Ascending aorta (tissue), 2 donors: ENCODE results near the gene OR11A1. TPM values are rescaled to one million over a fixed set of nuclear protein-coding genes. Genes with fewer than 3 reads are reported as not detected.

Experiments
- DNase-seq, 2 donors: peaks; one replicate each; pipeline ENCODE4 v3.0.0-alpha.2; 2019; ENCODE audit warnings: low spot score in 2 of 2
- H3K27ac ChIP-seq, 2 donors: fragments of 200-600 bp; sonication (generic); one replicate each; pipeline ENCODE4 v1.5.1; 2016 to 2017; ENCODE audit warnings: mild to moderate bottlenecking in 1 of 2
- H3K27me3 ChIP-seq: fragments of 200-600 bp; sonication (generic); one replicate; pipeline ENCODE4 v1.5.1; 2017
- H3K36me3 ChIP-seq, 2 donors: fragments of 200-600 bp; sonication (generic); one replicate each; pipeline ENCODE4 v1.5.1; 2016
- H3K4me1 ChIP-seq, 2 donors: fragments of 200-600 bp; sonication (generic); one replicate each; pipeline ENCODE4 v1.5.1; 2016 to 2017; ENCODE audit warnings: mild to moderate bottlenecking in 1 of 2
- H3K4me3 ChIP-seq, 2 donors: fragments of 200-600 bp; sonication (generic); one replicate each; pipeline ENCODE4 v1.5.1; 2016 to 2017; ENCODE audit warnings: mild to moderate bottlenecking in 1 of 2
- H3K9me3 ChIP-seq, 2 donors: fragments of 200-600 bp; sonication (generic); one replicate each; pipeline ENCODE4 v1.5.1; 2016
- intact Hi-C: fragments of 100-400 bp; cut with DNase I; formaldehyde crosslinking; loops from one replicate; pipeline ENCODE4 v1.15.1; 2023
- total RNA-seq: library from RNA; depleted of rRNA; stranded (reverse); fragments of >200 nt; gene quantifications from one replicate; pipeline ENCODE4 v1.1.0, GENCODE V29; 2016
- TF ChIP-seq, protein P1 (sequence below), 3 experiments: fragments of 200-600 bp in 2 of 3; fragments of 450-650 bp in 1 of 3; sonication (generic) in 2 of 3; IDR thresholded peaks; one replicate each; pipeline ENCODE4 v1.5.1; 2016 to 2019; ENCODE audit warnings: antibody characterized with exemption in 3 of 3, mild to moderate bottlenecking in 1 of 3, moderate library complexity in 1 of 3

Gene OR11A1
- total RNA-seq, 1 donor from 2014 or later = not detected

DNA sequence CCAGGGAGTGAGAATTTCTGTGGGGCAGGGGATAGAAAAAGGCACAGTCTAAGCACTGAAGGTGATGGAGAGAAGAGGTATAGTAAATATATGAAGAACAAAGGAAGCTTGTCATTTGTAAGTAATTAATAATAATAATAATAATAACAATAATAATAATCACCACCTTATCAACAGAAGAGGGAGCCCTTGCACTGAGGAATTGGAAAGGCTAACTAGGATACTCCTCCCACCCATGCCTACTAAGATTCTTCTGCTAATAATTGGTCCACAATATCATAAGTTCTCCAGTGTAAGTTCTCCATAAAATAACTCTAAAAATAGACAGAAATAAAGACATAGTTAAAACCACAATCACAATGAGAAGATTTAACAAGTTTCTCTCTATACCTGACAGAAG lies 80.9 kb downstream of the OR11A1 start:
- intact Hi-C loops = no loop called here
- Histone ChIP-seq H3K4me1 (no peaks in the 10 kb centered on the region), H3K27me3 (no peaks in the 10 kb centered on the region), H3K36me3 (no peaks in the 10 kb centered on the region), H3K4me3 (no peak overlapping the region), H3K9me3 (no peaks in the 10 kb centered on the region), H3K27ac (no peak overlapping the region)
- TF ChIP-seq, protein P1, sequence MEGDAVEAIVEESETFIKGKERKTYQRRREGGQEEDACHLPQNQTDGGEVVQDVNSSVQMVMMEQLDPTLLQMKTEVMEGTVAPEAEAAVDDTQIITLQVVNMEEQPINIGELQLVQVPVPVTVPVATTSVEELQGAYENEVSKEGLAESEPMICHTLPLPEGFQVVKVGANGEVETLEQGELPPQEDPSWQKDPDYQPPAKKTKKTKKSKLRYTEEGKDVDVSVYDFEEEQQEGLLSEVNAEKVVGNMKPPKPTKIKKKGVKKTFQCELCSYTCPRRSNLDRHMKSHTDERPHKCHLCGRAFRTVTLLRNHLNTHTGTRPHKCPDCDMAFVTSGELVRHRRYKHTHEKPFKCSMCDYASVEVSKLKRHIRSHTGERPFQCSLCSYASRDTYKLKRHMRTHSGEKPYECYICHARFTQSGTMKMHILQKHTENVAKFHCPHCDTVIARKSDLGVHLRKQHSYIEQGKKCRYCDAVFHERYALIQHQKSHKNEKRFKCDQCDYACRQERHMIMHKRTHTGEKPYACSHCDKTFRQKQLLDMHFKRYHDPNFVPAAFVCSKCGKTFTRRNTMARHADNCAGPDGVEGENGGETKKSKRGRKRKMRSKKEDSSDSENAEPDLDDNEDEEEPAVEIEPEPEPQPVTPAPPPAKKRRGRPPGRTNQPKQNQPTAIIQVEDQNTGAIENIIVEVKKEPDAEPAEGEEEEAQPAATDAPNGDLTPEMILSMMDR (IDR thresholded peaks at IDR 0.05) = no peak
- DNase-seq = no peak

Other genes with a start within 250 kb of the OR11A1 start
- gene OR14J1, start 155.4 kb downstream of the OR11A1 start, total RNA-seq = not detected
- gene OR5V1, start 88.2 kb downstream of the OR11A1 start, total RNA-seq = not detected
- gene OR12D3, start 81.8 kb downstream of the OR11A1 start, total RNA-seq = not detected
- gene OR12D2, start 61.4 kb downstream of the OR11A1 start, total RNA-seq = not detected
- not detected for gene OR12D1, start 42.1 kb downstream of the OR11A1 start, total RNA-seq
- not detected for gene OR10C1, start 17.8 kb downstream of the OR11A1 start, total RNA-seq
- gene OR2H1, start 84 bp upstream of the OR11A1 start, total RNA-seq = not detected
- not detected for gene MAS1L, start 30.9 kb upstream of the OR11A1 start, total RNA-seq
- gene UBD, start 102.7 kb upstream of the OR11A1 start, total RNA-seq = not detected
- gene OR2H2, start 128.1 kb upstream of the OR11A1 start, total RNA-seq = not detected
- gene GABBR1, start 176.1 kb upstream of the OR11A1 start, total RNA-seq = 166 TPM
- gene MOG, start 200.0 kb upstream of the OR11A1 start, total RNA-seq = not detected
- not detected for gene ZFP57, start 224.1 kb upstream of the OR11A1 start, total RNA-seq